Stimulated activated CD8-positive, alpha-beta memory T cell treated with anti-CD3 and anti-CD28 coated beads, Interleukin-15, amount 100 ng/mL, for 4 hours (primary cell): Measurements from ENCODE around the gene HMHB1.

ENCODE experiments used
- DNase-seq, 2 donors: peaks; one replicate each; pipeline ENCODE4 v3.0.0-alpha.2; 2020; ENCODE audit warnings: low read depth in 2 of 2

HMHB1 gene

DNA sequence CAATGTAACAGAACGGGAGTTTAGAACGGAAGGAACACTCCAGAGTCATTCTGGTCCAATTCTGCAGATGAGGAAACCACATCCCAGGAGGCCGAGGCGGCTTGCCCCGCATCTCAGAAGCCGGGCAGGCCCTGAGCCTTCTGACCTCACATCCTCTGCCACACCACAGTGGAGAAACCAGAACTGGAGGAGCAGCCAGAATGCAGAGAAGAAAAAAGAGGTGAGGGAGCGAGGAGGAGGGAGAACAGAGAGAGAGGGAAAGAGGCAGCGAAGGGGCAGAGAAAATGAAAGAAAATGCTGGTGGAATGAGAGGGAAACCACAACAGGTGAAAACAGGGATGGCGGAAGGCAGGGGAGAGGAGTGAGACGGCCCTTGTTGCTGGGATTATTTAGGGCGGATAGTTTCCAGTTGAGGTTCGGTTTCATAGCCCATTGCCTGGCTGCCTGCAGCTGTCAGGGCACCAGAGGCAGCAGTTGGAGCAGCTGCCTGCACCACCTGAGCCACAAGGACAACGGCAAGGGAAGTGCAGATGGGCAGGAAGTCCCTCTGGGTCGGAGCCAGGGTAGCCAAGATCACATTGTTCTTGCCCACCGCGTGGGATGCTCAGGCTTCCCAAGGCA lies at the start of gene HMHB1:
Gene HMHB1, plus strand, starts transcription at position 77 of the 621 bp plus-strand sequence.
- DNase-seq: no peak

DNA sequence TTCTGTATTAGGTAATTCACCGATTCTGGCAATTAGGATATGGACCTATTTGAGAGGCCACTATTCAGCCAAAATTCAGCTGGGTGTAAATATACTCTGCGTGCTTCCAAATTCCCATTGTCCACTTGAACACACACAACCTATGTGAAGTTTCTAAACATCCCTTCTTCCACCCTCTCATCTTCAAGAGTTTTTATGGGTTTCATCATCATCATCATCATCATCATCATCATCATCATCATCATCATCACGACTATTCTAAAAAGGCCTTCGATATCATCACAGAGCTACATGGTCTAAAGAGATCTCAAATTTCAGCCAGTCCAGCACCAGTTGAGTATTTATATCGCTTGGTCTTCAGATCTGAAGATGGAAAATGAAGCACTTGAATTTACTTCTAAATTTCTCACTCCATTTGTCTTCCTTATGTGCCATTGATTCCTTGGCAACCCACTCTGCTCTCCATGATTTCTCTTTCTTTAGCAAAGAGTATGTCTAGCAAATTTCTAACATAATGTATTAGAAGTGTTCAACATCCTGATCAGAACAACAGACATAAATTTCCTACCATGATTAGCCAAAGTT lies 49.2 kb upstream of the HMHB1 start:
- no peak for DNase-seq

DNA sequence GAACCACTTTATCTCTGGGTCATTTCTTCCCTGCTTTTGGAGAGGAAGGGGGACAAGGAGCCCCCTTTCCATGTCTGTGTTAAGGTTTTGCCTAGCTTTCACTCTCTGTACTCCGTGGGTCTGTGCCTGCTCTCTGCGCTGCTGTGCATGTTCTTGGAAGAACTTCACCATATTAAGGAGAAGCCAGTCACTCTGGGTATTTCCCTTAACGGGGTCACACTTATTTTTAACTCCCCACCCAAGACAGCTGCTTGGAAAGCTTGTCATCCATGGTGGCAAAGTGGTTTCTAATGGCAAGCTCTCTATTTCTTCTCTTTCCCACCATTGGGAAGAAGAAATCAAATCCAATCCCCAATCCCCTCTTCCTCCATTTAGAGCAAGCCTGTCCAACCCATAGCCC lies 44.8 kb upstream of the HMHB1 start:
- DNase-seq: no peak

DNA sequence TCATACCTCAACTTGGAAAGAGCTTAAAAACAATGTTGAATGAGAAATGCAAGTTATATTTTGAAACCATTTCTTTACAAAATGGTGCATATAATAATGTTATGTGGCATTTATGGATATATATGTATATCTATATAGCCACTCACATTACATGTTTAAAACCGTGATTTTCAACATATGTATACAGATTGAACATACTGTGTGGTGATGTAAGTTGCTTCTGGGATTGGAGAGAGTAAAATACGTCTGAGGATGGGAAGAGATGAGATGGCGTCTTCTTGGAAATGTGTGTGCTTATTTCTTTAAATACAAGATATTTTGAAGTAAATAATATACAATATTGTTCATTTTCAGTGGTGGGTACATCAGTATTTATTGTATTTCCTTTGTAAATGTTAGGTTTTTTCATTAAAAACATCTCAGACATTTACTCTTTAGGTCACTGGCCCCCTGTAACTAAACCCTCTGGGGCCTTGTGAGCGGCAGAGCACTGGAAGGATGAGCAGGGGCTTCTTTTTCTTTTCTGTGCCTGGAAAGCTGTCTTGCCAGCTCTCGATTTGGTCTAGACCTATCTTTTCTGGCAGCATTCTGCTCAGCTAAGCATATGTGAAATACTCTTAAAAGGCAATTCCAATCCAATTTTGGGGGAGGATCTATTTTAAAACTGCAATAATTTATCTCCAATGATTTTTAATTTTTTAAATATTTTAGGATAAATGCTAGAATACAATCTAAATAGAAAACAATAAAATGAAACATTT lies 42.8 kb upstream of the HMHB1 start:
- DNase-seq: no peak

DNA sequence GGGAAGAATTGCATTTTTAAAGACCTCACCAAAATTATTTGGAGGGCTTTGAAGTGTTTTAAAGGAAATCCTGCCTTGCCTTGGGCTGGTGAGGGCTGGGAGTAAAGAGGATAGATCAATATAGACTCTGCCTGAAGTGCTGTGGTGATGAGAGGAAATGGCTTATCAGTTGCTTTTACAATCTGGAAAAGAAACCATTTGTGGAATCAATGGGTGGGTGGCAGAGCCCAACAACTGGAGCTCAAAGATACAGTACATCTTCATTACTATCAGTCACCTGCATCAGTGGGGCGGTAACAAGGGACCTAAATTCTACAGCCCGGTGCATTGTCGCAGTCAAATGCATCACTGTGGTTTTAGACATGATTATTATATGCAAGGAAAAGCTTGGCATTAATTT lies 41.5 kb upstream of the HMHB1 start:
- DNase-seq: no peak

DNA sequence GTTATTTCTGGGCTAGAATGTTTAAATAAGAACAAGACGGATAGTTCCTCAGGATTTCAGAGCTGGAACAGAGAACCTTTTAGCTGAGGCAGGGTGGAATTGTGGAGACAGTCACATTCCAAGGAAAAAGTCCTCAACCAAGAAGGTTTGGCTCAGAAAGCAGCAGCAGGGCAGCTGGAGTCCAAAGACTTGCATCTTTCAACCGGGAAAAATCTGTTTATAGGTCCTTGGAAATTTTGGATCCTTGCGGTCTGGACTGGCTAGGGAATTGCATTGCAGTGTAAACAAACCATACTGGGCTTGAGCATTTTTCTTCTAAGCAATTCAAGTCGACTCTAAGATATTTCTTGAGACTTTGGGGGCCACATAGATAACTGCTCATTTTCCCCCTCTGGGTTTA lies 40.8 kb upstream of the HMHB1 start:
- no peak for DNase-seq

DNA sequence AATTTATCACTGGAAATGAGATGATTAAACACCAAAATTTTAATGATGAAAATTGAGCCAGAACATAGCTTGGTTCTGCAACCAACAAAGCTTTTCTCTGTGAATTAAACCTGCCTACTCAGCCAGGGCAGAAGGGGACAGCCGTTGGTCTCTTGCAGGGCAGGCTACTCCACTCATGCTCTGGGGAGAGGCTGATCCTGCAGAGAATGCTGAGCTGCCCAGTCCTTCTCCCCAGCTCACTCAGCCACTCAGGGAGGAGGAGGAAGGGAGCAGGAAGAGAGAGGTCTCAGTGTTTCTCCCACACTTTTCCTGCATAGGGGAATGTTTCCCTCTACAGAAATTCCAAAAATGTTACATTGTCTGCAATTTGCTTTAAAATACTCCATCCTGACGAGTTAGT lies 40.4 kb upstream of the HMHB1 start:
- no peak for DNase-seq

DNA sequence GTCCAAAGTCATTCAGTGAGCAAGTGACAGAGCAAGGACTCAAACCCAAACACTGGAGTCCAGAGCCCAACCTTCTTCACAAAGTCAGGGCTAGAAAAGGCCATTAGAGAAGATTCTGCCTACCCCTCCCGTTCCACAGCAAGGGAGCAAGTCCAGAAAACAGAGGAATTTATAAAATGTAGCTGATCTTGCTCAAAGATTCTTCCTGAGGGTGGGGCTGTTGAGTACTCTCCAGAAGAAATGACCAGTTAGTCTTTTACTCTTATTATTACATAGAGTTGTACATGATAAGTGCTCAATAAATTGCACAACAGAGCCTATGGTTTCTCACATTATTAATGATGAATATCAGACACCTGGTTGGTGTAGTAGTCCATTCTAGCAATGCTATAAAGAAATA lies 39.3 kb upstream of the HMHB1 start:
- no peak for DNase-seq

DNA sequence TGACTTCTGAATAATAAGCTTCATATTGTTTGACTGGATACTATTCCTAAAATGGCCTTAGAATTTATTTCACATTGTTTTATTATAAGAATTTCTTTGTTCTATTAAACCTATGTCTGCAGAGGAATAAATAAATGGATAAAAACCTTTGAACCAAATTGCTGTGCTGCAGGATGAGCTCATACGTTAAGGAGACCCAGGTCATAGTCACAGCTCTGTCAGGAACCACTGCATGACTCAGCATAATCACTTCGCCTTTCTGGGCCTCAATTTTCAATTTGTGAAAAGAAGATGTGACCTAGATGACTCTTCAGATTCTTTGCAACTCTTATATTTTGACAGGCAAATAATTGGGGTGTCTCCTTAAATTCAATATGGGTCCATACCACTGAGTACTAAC lies 36.7 kb upstream of the HMHB1 start:
- no peak for DNase-seq

DNA sequence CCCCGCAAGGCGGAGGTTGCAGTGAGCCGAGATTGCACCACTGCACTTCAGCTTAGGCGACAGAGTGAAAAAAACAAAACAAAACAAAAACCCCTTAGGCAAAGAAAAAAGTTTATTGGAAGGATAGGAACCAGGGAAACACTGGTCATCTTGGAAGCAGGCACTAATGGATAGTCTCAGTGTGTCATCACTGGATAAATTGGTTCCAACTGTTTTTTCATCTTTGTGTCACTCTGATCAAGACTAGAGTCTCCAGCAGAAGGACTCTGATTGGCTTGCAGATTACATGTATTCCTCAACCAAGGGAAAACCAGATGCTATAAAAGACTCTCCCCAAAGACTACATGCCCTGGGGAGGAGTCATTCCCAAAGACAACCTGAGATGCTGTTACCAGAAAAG lies 35.0 kb upstream of the HMHB1 start:
- DNase-seq: no peak

DNA sequence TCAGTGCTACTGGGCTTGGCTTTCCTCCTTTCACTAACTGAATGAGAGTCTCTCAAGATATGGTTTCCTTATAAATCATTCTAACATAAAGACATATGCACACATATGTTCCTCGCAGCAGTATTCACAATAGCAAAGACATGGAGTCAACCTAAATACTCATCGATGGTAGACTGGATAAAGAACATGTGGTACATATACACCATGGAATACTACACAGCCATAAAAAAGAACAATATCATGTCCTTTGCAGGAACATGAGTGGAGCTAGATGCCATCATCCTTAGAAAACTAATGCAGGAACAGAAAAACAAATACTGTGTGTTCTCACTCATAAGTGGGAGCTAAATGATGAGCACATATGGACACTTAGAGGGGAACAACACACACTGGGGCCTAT lies 32.5 kb upstream of the HMHB1 start:
- DNase-seq: no peak

DNA sequence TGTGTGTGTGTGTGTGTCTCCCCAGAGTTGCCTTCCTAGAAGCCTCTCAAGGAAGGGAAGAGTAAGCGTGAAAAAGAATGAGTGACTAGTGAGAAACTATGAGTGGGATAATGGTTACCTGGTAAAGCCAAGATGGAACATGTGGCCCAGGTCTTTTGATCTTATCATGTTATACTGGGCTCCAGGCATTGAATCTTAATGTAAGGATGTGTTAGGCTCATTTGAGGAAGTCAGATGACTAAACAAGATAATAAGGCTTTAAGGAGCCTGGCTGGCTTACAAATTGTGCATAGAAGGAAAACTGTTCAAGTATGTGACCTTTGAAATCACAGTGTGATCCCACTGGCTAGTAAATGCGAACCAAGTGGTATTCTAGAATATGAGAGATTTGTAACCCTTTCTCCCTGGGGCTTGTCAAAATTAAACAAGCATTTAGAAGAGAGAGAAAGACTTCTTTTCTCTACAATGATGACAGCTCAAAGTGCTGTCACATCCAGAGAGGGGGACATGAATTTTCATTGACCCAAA lies 29.9 kb upstream of the HMHB1 start:
- no peak for DNase-seq

DNA sequence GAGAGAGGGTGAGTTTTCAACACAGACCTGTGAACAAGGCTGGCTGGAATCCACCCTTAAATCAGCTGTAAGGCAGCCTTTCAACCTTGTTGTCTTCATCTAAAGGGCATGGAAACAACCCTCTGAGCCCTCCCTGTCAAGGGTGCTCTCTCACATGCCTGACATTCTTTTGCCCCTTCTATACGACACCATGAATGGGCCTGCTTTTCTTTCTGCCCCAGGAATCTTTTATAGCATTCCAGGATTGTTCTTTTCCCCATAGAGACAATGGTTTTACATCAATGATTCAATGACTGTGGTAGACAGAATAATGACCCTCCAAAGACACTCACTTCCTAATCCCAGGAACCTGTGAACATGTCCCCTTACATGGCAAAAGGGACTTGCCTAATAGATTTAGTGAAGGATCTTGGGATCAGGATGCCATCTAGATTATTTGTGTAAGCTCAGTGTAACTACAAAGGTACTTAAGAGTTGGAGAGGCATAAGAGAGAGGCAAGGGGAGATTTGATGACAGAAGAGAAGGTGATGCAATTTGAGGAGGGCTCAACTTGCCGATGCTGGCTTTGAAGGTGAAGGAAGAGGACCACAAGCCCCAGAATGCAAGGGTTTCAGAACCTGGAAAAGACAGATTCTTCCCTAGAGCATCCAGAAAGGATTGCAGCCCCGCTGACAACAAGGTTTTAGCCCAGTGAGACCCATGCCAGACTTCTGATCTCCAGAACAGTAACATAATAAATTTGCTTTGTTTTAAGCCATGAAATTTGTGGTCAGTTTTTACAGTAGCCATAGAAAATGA lies 29.2 kb upstream of the HMHB1 start:
- DNase-seq: no peak

DNA sequence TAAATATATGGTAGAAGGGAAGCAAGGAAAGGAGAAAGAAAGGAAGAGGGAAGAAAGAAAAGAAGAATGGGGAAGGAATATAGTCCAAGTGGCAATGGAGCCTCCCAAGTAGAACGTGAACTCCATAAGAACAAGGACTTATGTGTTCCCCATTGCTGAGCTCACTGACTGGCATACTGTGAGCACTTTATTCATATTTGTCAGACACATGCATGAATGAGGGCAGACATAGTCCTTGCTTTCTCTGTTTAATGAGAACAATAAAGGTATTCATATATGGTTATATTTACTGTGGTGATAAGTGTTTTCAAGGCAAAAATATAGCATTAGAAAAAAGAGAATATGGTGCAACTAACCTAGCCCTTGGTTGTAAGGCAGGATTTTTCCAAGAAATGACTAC lies 23.6 kb upstream of the HMHB1 start:
- DNase-seq: no peak

DNA sequence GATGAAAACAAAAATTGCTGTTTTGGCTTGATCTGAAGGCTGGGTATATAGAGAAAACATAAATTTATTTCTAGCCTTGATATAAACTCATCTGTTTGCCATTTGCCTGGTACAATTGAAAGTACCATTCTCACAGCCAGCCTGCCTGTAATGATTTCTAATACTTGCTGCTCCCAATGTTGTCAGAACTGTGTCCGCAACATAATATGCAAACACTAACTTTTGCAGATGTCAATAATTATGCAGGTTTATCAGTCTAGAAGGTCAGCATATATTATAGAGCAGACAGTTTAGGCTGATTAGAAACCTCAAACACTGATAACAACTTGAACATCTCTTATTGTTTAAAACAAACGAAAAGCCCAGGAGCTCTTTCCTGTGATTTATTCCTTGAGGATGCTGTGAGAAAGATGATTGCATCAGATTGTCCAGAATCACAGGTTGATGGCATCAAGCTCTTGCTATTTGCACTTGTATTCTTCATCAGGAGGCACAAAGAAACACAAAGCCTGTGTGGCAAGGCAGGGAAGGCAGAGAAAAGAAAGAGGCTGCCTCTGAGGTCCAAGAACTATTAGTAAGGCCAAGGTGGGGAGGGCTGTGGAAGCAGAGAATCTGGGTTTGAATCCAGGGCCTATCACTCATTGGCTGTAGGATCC lies 21.4 kb upstream of the HMHB1 start:
- DNase-seq: no peak

DNA sequence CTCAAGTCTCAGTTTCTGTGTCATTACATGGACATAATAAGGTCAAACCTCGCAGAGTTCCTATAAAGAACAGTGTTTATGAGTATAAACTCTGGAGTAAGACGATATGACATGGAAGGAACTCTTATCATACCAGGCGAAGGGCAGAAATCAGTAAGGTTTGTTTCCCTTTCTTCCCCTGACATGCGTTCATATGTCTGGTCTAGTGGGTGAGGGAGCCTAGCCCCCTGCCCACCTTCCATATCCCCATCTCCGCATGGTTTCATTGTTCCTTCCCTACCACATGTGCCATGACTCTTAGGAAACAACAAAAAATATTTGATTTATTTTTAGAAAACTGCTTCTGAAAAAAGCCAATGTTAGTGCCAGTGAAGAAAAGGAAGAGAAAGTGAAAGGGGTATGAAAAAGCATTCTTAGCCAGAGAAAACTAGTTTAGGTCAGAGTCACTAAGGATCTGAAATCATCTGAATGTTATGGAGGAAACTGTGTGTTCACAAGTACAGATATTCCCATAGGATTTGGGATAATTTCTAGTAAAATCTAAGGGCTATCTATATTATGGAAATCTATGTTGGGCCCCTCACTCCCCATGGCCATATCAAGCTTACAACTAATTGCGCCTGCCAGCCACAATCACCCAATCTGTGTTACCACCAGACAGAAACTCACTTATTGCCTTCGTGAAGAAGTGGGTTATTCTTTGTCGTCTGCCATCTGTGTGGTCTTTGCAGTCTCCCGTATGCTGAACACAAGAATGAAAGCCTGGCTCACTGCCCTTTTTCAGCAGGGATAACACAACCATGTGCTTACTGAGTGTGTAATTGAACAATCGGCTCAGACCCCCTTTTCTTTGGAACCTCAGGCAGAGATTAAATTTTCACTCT lies 19.9 kb upstream of the HMHB1 start:
- no peak for DNase-seq

DNA sequence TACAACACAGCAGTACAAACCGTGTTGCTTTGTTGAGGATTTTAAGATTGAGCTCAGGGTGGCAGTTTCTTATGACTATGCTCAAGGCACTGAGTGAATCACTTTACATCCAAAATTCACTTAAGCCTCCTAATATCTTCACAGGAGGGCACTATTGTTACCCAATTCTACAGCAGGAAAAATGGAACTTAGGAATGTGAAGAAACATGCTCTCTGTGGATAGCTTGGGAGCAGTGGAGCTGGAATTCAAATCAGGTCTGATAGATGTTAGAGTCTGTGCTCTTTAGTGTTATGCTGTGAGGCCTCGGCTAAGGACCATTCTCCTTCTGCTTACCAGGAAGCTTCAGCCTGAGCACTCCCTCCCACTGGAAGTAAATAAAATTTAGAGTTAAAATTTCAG lies 18.7 kb upstream of the HMHB1 start:
- no peak for DNase-seq

DNA sequence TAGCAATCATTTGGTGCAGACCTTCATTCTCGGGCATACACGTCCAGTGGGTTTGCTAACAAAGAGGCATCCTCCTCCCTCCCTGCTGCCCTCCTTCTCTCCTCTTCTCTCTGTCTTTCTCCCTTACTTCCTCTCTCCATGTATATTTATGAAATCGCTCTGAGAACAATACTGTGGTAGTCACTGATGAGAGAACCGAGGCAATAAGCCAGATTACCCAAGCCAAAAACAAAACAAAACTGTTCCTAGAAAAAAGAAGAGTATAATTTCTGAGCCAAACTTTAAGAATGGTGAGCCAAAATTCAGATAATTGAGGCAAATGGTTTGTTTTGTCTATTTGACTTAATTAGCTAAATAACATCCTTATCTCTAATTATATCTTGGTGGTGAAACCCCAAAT lies 15.8 kb upstream of the HMHB1 start:
- no peak for DNase-seq

DNA sequence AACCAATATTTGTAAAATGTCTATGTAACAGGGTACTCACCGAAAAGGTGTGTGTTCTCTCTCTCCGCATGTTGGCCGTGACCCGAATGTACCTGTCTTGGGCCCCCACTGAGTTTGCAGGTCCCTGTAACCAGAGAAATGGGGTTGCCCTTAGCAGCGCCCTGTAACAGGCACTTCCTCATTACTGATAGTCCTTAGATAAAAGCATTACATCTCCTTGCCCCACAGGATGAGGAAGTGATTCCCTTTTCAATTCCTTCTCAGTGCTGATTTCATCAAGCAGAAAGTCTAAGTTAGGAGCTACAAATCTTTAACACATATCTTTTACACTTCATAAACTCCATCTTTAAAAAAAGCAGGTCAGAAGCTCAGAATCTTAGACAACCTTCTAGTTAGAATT lies 15.2 kb upstream of the HMHB1 start:
- no peak for DNase-seq

DNA sequence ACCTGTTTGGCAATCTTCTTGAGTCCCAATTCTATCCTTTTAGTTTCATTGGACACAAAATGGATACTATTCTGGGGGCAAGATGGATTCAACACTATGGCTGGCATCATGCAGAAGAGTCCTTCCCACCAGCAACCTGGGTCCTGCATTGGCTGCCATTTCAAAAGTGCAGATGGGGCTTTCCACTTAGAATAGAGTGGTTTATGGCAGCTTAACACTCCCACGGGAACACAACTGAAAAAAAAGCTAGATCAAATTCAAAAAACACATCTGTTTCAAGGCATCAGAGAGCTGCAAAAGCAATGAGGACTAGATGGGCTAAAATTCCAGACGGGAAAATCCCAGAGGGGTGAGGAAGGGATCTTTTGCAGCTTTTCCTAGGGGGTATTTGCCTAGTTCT lies 11.2 kb upstream of the HMHB1 start:
- no peak for DNase-seq
